GM19025 (cell line): ENCODE data around the gene CCDC57.

ENCODE experiments used
- ATAC-seq: cut with Tn5 transposase; IDR thresholded peaks from one replicate; pipeline ENCODE4 v1.9.1; 2021; ENCODE audit warnings: mild to moderate bottlenecking, low read depth, moderate library complexity; ENCODE audit not compliant: unreplicated experiment

The CCDC57 gene

DNA sequence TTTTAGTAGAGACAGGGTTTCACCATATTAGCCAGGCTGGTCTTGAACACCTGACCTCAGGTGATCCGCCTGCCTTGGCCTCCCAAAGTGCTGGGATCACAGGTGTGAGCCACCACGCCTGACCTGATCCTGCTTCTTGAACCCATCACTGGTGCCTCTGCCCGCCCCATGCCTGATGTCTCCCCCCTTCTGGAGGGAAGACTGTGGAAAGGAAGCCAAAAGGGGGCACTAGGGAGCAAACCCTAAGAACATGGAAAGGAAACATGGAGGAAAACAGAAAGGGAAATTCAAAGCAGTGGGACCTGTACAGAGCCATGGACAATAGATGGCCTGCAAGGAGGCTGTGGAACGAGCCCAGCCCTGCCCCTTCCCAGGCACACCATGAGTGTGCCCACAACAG, 83.5 kb downstream of the CCDC57 start:
- ATAC-seq: no peak

DNA sequence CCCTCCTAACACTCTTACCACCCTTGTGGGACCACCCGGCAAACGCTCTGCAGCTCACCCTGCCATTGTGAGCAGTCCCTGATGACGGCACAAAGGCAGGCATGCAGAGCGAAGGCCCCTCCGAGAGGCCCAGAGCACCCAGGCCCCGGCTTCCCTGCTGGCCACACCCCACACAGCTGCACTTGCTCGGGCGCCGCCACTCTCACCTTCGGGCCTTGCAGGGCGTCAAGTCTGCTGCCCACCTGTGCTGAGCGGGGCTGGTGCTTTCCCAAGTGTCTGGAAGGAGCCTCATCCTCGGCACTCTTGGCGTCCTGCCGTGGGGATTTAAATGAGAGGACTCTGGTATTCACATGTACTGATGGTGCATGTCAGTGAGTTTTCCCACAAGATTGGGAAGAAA, 84.4 kb downstream of the CCDC57 start:
- no peak for ATAC-seq

DNA sequence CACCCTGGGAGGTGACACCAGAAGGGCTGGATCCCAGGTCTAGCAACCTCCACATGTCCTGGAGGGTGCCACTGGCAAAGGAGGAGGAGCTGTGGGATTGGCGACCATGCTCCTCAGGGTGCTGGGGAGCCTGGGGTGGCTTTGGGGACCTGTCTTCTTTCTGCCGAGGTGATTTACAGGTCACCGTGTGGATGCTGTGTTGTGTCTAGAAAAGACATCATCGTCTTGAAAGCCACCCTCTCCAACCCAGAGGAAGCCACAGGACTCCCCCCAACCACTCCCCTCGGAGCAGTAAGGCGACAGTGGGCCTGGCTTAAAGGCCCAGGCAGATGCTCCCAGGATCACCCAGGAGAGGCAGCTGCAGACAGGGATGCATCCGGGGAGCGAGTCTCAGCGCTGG, 84.9 kb downstream of the CCDC57 start:
- ATAC-seq: no peak

DNA sequence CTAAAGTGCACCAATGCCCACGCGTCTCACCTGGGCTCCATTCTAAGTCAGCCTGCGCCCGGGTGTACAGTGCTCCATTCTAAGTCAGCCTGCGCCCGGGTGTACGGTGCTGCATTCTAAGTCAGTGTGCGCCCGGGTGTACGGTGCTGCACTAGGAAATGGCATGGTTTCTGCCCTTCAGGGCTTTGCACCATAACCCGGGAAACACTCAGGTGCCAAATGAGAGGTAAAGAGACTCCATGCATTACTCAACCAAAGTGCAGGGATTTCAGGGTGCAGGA, 85.4 kb downstream of the CCDC57 start:
- ATAC-seq: no peak

DNA sequence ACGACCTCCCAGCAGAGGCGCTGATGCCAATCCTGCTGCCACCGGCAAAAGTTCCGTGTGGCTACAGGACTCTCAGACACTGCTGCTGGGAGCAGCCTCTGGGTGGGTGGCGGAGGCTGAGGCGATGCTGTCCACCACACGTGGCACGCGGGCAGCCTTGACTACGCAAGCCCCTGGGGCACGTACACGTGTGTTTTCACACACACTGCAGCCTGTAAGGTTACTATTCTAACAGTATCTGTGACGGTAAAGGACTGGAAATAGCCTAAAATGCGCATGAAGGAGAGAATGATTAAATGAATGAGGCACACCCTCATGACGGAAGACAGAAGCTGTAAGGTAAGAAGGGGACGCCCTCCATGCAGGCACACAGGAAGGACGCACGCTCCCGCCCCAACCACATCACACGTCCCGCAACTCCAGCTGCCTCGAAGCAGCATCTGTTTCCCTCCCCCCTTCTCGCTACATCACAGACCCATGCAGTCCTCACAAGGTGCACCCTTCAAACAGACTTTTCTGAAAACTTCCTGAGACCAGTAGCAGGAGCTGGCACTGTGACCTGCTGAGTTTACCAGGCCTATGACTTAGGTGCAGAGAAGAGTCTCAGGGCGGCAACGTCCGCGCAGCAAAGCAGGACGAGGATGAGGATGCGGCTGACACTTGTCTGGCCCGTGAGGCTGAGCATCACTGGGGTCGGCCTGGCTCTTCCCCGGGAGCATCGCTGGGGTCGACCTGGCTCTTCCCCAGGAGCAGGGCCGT, 85.9 kb downstream of the CCDC57 start:
- no peak for ATAC-seq

DNA sequence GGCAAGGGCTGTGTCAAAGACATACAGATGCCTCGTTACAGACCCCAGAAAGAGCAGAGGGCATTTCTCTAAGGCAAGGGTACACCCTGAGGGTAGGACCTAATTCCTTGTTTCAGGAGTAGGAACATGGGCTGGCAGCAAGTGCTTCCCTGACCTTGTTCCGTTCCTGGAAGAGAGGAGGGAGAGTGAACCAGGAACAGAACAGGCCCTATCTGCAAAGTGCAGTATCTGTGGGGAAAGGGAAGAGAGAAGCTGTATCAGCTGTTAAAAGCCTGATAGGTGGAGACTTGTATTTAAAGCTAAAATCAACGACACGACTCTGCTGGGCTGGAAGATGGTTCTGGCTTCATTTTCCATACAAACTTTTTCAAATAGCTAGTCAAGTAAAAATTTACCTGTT, 88.5 kb downstream of the CCDC57 start:
- no peak for ATAC-seq

DNA sequence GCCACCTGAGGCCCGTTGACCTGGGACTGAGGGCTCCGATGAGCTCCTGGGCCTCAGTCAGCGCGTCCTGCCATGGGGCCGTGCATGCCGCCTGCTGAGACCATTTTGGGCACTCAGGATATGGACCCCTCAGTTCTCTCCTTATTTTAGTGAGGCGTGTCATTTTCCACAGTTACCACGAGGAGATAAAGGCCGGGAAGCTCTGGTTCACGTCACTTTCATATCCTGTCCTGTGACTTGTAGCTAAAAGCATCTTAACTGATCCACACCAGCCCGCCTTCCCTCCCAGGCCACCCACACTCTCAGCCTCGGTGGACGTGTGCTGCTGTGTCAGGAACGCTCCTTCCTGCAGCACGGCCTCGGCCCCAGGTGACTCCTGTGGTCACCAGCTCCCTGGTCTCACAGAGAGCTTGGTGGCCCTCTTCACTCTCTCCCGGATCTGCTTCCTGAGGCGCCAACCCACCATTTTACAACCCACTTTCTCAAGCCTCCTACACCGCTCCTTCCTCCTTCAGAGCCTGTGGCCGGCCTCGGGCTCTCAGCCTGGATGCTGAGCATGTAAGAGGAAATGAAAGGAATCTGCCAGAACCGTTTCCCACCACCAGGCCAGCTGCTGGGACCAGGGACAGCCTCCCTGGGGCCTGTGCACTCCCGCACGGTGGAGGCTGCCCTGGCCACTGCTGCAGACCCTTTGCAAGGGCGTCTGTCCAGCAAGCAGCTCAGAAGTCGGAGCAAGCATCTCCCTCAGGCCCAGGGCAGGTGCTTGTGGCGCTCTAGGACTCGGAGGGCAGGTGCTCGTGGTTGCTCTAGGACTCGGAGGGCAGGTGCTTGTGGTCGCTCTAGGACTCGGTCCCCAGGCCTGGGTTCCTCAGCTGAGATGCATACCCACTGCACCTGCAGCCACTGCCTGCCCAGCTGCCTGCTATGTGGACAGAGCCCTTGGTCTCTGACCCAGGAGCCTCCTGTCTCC, 90.7 kb downstream of the CCDC57 start:
- ATAC-seq: no peak

DNA sequence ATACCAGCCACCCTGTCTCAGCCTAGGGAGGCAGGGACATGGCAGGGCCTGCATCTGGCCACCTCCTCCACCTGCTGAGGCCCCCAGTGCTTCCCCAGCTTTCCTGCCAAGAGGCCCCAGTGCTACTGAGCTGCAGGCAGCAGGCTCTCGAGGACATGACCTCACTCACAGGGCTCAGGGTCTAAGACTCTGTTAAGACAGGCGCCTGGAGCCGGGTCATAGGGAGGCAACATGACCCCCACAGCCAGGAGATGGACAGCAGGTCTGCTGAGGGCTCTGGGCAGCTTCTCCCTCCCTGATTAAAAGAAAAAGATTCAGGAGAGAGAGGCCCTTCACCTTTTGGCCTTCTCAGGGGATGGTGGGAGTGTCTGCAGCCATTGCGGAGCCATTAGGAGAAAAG, 91.4 kb downstream of the CCDC57 start:
- no peak for ATAC-seq

DNA sequence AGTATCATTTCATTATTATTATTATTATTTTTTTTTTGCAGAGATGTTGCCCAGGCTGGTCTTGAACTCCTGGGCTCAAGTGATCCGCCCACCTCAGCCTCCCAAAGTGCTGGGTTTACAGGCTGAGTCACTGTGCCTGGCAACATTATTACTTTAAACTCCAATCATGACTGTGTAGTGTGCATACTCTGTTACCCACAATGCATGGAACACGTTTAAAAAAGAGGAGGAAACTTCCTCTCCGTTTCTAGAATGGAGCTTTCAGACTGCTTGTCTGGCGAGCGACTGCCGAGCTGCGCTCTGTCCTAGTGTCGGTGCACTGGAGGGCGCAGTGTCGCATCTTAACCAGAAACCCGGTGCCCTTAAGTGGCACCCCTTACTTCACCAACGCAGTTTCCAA, 92.5 kb downstream of the CCDC57 start:
- ATAC-seq: no peak

DNA sequence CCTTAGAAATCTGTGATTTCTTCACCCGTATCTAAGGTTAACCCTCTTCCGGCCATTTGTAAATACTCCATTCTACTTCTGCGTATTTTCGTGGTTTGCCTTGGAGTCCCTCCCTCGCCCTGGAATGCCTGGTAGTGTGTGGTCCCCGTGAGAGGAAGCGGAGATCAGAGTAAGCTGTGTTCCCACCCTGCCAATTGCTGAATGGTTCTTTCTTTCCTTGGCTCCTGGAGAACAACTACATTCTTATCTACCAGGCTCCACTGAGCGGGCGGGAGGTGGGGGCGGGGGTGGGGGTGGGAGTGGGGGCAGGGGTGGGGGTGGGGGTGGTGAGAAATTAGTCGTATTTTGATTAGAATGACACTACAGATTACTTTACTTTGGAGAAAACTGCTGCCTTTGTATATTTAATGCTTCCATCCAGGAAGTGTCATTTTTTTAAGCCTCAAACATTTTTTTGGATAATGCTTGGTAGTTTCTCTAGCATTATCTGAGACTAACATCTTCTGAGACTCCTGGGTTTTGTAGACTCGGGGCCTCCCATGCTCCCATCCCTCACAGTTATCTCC, 93.7 kb downstream of the CCDC57 start:
- no peak for ATAC-seq

DNA sequence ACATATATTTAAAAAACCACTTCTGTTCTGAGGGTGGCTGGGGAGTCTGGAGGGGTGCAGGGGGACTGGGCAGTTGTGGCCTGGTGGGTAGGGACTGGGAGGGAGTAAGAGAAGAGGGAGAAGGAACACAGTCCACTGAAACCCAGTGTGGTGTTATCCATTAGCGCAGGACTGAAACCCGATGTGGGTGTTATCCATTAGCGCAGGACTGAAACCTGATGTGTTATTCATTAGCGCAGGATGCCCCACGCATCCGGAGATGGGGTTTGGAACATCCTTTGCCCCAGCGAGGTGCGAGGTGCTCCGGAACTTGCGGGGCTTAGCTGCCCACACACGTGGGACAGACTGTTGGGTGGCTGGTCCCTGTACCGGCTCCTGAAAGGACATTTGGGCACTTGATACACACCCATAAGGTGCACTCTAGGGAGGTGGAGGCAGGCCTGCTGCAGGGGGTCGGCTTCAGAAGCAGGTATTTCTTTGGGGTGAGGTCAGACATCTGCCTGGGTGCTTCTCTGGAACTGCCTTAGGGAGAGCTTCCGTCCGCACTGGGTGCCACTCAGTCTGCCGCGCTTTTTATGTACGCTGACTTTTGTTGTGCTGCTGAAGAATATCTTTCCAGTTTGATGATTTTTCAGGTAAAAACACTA, 94.4 kb downstream of the CCDC57 start:
- ATAC-seq: no peak

DNA sequence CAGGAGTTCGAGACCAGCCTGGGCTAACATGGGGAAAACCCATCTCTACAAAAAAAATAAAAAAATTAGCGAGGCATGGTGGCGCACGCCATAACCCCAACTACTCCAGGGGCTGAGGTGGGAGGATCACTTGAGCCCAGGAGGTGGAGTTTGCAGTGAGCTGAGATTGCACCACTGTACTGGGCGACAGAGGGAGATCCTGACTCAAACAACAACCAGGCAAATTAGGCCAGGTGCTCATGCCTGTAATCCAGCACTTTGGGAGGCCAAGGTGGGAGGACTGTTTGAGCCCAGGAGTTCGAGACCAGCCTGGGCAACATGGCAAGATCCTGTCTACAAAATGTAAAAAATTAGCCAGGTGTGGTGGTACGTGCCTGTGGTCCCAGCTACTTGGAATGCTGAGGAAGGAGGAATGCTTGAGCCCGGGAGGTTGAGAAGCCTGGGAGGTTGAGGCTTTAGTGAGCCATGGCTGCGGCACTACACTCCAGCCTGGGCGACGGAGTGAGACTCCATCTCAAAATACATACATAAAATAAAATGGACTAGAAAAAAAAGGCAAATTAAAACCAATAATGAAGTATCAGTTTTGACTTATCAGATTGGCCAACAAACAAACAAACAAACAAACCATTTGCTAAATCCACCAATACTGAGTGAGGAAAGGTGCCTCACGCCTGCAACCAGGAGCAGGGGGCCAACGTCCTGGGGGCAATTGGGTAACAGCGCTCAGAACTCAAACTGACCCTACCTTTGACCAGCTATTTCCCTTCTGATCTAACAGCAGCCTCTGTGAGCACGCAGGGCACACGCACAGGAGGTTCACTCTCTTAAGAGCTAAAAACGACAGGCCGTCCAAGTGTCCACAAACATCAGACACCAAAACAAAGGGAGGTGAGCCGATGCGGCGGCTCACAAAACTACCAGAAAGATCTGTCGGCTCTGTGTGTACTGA, 95.2 kb downstream of the CCDC57 start:
- ATAC-seq: no peak

DNA sequence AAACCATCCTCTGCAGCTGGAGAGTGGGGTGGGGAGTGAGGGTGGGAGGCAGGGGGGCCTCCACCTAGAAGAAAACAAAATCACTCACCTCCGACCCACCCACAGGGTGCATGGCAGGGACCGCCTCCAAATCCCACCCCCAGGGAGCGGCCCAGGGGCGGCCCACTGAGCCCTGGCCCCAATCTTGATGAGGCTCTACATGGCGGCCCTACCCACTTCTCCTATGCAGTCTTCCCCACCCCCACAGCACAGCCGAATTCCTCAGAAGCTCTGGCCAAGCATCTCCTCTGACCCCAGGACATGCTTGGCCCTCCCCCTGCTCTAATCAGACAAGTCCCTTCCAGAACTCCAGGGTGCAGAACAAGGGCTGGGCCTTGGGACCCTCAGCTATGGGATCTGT, 96.4 kb downstream of the CCDC57 start:
- ATAC-seq: no peak

DNA sequence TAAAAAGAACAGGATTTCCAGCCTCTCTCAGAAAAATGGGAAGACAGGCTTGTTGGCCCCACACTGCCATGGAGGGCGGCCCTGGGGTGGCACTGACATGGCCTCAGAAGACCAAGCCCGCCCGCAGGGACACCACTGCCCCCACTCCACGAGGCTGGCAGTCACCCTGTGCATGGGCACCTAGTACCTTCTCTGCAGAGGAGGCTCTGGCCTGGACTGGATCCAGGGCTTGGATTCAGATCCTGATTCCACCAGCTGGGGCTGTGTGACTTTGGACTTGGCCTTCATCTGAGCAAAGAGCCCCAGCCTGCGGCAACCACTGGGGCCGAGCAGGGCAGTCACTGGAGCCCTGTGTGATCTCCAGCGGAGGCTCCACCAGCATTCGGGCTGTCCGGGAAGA, 97.8 kb downstream of the CCDC57 start:
- ATAC-seq: no peak

DNA sequence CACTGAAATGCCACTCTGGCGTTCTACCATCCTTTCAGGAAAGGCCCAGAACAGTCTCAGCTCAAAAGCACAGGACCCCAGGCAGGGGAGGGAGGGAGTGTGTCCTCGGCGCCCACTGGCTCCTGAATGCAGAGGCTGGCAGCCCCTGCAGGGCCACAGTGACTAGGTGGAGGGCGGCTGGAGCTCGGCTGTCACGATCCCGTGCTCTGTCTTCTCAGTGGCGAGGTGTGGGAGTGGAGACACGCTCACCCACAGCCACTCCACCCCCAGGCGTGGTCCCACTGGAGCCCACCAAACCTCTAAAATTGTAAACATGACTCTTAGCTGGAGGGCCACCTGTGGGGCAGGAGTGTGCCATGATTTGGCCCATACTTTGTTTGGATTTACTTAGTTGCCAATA, 98.2 kb downstream of the CCDC57 start:
- no peak for ATAC-seq

DNA sequence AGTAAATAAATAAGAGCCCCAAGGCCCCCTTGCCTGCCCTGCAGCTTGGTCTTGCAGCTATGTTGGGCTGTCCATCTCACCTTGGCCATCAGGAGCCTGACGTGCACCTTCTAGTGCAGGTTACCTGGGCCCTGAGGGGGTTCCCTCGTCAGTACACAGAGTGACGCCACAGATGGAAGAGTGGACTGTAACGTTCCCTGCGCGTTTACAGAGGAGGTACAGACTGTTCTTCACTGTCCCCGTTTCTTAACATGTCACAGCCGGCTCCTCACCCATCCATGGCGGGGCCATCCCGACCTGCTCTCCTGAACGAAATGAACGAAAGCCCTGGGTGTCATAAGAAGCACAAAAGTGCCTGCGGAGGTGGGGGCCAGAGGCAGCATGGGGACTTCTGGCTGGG, 98.7 kb downstream of the CCDC57 start:
- ATAC-seq: no peak

DNA sequence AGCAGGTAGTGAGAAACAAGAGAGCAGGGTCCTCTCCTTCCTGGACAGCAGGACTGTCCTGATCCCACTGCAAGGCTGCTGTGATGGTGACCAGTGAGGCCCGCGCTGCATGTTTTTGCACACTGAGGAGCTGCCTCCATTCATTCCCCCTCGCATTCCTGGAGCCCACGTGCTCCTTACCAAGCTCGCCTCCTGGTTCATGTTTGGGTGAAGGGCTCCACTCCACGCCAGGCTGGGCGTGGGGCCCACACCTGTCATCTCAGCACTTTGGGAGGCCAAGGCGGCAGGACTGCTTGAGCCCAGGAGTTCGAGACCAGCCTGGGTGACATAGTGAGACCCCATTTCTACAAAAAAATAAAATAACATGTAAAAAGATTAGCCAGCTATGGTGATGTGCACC, 99.2 kb downstream of the CCDC57 start:
- no peak for ATAC-seq

DNA sequence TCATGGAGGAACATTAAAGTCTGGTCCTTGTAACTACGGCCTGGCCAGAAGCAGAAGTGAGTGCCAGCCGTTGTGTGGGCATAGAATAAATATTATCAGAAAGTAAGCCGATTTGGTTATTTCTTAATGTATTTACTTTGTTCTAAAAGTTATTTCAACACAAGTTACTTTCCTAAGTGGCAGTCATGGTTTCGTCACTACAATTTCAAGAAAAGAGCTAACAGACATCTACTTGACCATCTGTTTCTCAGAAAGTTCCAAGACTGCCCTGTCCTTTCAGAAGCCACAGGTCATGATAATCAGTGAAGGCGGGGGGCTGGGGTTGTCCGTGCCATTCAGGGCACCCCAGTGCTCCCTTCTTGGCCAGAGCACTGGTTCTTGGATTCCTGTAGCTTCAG, 99.7 kb downstream of the CCDC57 start:
- no peak for ATAC-seq

DNA sequence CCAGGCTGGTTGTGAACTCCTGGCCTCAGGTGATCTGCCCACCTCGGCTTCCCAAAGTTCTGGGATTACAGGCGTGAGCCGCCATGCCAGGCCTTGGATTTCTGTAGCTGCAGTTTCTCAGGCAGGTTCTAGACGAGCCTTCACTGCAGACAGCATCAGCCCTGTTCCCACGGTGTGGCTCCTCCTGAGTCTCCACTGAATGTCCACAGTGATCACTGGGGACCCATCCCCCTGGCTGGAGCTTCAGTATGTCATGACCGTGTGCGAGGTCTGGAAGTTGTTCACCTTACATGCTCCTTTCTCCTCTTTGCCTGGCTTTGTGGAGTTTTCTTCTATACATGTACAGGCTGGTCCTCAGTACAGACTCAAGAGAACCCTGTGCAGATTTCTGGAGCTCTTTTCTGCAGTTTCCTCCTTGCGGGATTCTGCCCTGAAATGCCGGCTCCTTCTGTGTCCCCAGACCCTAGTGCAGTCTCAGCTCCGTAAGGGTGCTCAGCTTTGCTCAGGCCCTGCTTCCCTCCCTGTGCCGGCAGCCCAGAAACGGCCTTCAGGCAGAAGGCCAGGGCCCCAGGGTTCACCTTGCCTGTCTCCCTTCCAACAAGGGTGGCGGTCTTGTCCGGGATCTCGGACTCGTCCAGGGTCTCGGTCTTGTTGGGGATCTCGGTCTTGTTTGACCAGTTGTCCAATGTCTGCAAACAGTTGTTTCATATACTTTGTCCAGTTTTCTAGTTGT, 100.3 kb downstream of the CCDC57 start:
- ATAC-seq: no peak
